ENCODE measurements around the gene COL11A1.
A peak's percentile ranks its signal among the peaks of the same experiment; 100 is the strongest.

Gene COL11A1

GRCh38 chr1:103107741-103108375 is 464 bp downstream of the COL11A1 start:
- Histone ChIP-seq H3K18ac (ENCODE audit: low read length) (peak overlapping the region; percentile 75), H3K79me1 (ENCODE audit: low read length) (peaks cover 2% of the 10 kb centered on the region), H4K8ac (ENCODE audit: low read depth, low read length) (no peak overlapping the region), H2AFZ (ENCODE audit: insufficient read depth, low read length, poor library complexity) (peak overlapping the region; percentile 92), H3K4me3 (ENCODE audit: low read depth, low read length) (peak overlapping the region; percentile 73), H2BK5ac (ENCODE audit: low read depth, low read length, poor library complexity) (peak overlapping the region; percentile 31), H3K4me2 (ENCODE audit: low read length) (peak overlapping the region; percentile 63), H3K79me2 (ENCODE audit: control insufficient read depth, insufficient read depth, low read length, poor library complexity) (peaks cover 3% of the 10 kb centered on the region), H3K23ac (ENCODE audit: low read length) (no peak overlapping the region), H3K27me3 (ENCODE audit: insufficient read depth, low read length) (no peaks in the 10 kb centered on the region), H2BK12ac (ENCODE audit: low read length) (no peak overlapping the region), H3K4me1 (ENCODE audit: control insufficient read depth in 1 of 2, insufficient read depth in 2 of 2, low read length in 2 of 2) (peaks cover 3 to 4% of the 10 kb centered on the region in 2 experiments), H3K14ac (ENCODE audit: low read length) (peak overlapping the region; percentile 32), H2BK120ac (ENCODE audit: insufficient read depth, low read length, poor library complexity) (peak overlapping the region; percentile 63), H3K9ac (ENCODE audit: low read length) (peak overlapping the region; percentile 73), H3K9me3 (ENCODE audit: insufficient read depth, low read depth, low read length) (no peaks in the 10 kb centered on the region), H2AK5ac (ENCODE audit: low read length) (peak overlapping the region; percentile 66), H4K12ac (ENCODE audit: low read depth, low read length) (no peak overlapping the region), H3K27ac (ENCODE audit: low read depth, low read length) (peak overlapping the region; percentile 10), H4K91ac (ENCODE audit: low read depth, low read length) (peak overlapping the region; percentile 25), H3K36me3 (ENCODE audit: control insufficient read depth in 1 of 2, insufficient read depth in 2 of 2, low read length in 2 of 2) (no peaks in the 10 kb centered on the region), H3K4ac (ENCODE audit: low read depth, low read length) (no peak overlapping the region)
- DNase-seq: no peak
- no CpG with 5 or more reads among the region's 19 CpGs for WGBS (ENCODE audit: extremely low coverage, insufficient coverage, insufficient read length)

- no peak overlapping the region for H4K8ac ChIP-seq (ENCODE audit: low read depth, low read length)
- no peaks in the 10 kb centered on the region for H3K27me3 ChIP-seq (ENCODE audit: insufficient read depth, low read length)
- H2AK5ac ChIP-seq (ENCODE audit: low read length): peak overlapping the region; percentile 69
- H3K14ac ChIP-seq (ENCODE audit: low read length): no peak overlapping the region
- H3K23ac ChIP-seq (ENCODE audit: low read length): no peak overlapping the region
- no peak overlapping the region for H3K4ac ChIP-seq (ENCODE audit: low read depth, low read length)
- DNase-seq: peak; percentile 32 to 82
- peak overlapping the region; percentile 19 for H2BK5ac ChIP-seq (ENCODE audit: low read depth, low read length, poor library complexity)
- H3K36me3 ChIP-seq (ENCODE audit: control insufficient read depth in 1 of 2, insufficient read depth in 2 of 2, low read length in 2 of 2): no peaks in the 10 kb centered on the region
- H2AFZ ChIP-seq (ENCODE audit: insufficient read depth, low read length, poor library complexity): peak overlapping the region; percentile 71
- peaks cover 3% of the 10 kb centered on the region for H3K79me2 ChIP-seq (ENCODE audit: control insufficient read depth, insufficient read depth, low read length, poor library complexity)
- H4K91ac ChIP-seq (ENCODE audit: low read depth, low read length): peak overlapping the region; percentile 37
- H3K18ac ChIP-seq (ENCODE audit: low read length): no peak overlapping the region
- WGBS (ENCODE audit: extremely low coverage, insufficient coverage, insufficient read length): no CpG with 5 or more reads among the region's 23 CpGs
- H4K12ac ChIP-seq (ENCODE audit: low read depth, low read length): peak overlapping the region; percentile 3
- H2BK12ac ChIP-seq (ENCODE audit: low read length): no peak overlapping the region
- H3K9me3 ChIP-seq (ENCODE audit: insufficient read depth, low read depth, low read length): no peaks in the 10 kb centered on the region
- H3K79me1 ChIP-seq (ENCODE audit: low read length): peaks cover 2% of the 10 kb centered on the region
- peak overlapping the region; percentile 63 for H3K4me2 ChIP-seq (ENCODE audit: low read length)
- peak overlapping the region; percentile 6 for H2BK120ac ChIP-seq (ENCODE audit: insufficient read depth, low read length, poor library complexity)
- peaks cover 3 to 4% of the 10 kb centered on the region in 2 experiments for H3K4me1 ChIP-seq (ENCODE audit: control insufficient read depth in 1 of 2, insufficient read depth in 2 of 2, low read length in 2 of 2)
- H3K9ac ChIP-seq (ENCODE audit: low read length): no peak overlapping the region
- H3K4me3 ChIP-seq (ENCODE audit: low read depth, low read length): peak overlapping the region; percentile 70
- no peak overlapping the region for H3K27ac ChIP-seq (ENCODE audit: low read depth, low read length)
Observed at GRCh38 chr1:103106426-103107341, 1.6 kb downstream of the COL11A1 start.

DNA sequence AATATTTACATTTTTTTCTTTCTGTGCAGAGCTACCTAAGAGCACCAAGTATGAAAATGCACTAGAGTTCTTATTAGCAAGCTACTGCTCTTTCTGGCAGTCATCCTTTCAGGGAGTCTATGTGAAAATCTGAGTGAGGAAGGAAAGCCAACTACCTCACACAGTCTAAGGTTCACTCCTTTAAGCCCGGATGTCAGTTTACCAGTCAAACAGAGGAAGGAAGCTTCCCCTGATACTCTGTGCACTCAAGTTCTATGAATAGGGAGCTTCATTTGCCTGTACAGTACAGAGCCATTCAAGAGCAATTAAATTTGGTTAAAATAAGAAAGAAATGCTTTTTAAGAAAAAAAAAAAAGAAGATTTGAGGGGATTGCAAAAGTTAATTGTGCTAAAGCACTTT is 6.9 kb downstream of the COL11A1 start:
- WGBS (ENCODE audit: extremely low coverage, insufficient coverage, insufficient read length): no CpG with 5 or more reads among the region's 1 CpG
- H3K4me2 ChIP-seq (ENCODE audit: low read length): no peak overlapping the region
- no peaks in the 10 kb centered on the region for H3K79me2 ChIP-seq (ENCODE audit: control insufficient read depth, insufficient read depth, low read length, poor library complexity)

DNA sequence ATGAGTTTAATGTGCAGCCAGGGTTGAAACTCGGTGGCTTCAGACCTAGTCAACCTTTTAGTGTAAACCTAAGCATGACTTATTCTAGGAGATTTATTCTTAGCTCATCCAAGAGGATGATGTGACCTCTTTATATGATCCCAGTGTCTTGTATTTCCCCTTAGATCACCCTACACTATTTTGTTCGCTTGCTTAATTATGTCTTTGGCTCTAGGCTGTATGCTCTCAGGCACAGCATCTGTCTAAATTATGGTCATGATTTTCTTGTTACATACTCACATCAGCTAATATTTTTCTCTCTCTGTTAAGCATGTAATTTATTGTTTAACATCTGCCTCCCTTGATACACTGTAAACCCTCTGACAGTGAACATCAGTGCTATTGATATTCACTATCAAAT is 19.1 kb downstream of the COL11A1 start:
- Histone ChIP-seq H2BK120ac (ENCODE audit: insufficient read depth, low read length, poor library complexity) (no peak overlapping the region), H3K79me1 (ENCODE audit: low read length) (no peaks in the 10 kb centered on the region), H4K91ac (ENCODE audit: low read depth, low read length) (no peak overlapping the region), H3K4me3 (ENCODE audit: low read depth, low read length) (no peak overlapping the region), H4K12ac (ENCODE audit: low read depth, low read length) (no peak overlapping the region), H2BK12ac (ENCODE audit: low read length) (no peak overlapping the region), H4K8ac (ENCODE audit: low read depth, low read length) (no peak overlapping the region), H3K14ac (ENCODE audit: low read length) (no peak overlapping the region), H3K36me3 (ENCODE audit: control insufficient read depth in 1 of 2, insufficient read depth in 2 of 2, low read length in 2 of 2) (no peaks in the 10 kb centered on the region), H3K4ac (ENCODE audit: low read depth, low read length) (no peak overlapping the region), H3K79me2 (ENCODE audit: control insufficient read depth, insufficient read depth, low read length, poor library complexity) (peaks cover 3% of the 10 kb centered on the region), H3K9me3 (ENCODE audit: insufficient read depth, low read depth, low read length) (no peaks in the 10 kb centered on the region), H2AFZ (ENCODE audit: insufficient read depth, low read length, poor library complexity) (no peak overlapping the region), H3K27ac (ENCODE audit: low read depth, low read length) (no peak overlapping the region), H3K18ac (ENCODE audit: low read length) (no peak overlapping the region), H3K9ac (ENCODE audit: low read length) (no peak overlapping the region), H3K23ac (ENCODE audit: low read length) (no peak overlapping the region), H3K27me3 (ENCODE audit: insufficient read depth, low read length) (no peaks in the 10 kb centered on the region), H2AK5ac (ENCODE audit: low read length) (no peak overlapping the region), H3K4me1 (ENCODE audit: control insufficient read depth in 1 of 2, insufficient read depth in 2 of 2, low read length in 2 of 2) (no peaks in the 10 kb centered on the region), H2BK5ac (ENCODE audit: low read depth, low read length, poor library complexity) (no peak overlapping the region), H3K4me2 (ENCODE audit: low read length) (no peak overlapping the region)
- DNase-seq: no peak
- WGBS (ENCODE audit: extremely low coverage, insufficient coverage, insufficient read length): no CpG with 5 or more reads among the region's 2 CpGs

More for the DNA sequence above, 6.9 kb downstream of the COL11A1 start:
- no peak for DNase-seq
- no peak overlapping the region for H2BK5ac ChIP-seq (ENCODE audit: low read depth, low read length, poor library complexity)
- no peak overlapping the region for H3K4ac ChIP-seq (ENCODE audit: low read depth, low read length)
- no peak overlapping the region for H3K4me3 ChIP-seq (ENCODE audit: low read depth, low read length)
- no peak overlapping the region for H3K23ac ChIP-seq (ENCODE audit: low read length)
- no peak overlapping the region for H4K8ac ChIP-seq (ENCODE audit: low read depth, low read length)
- no peak overlapping the region for H3K9ac ChIP-seq (ENCODE audit: low read length)
- no peak overlapping the region for H3K14ac ChIP-seq (ENCODE audit: low read length)
- no peak overlapping the region for H2AK5ac ChIP-seq (ENCODE audit: low read length)
- H2BK12ac ChIP-seq (ENCODE audit: low read length): no peak overlapping the region
- no peaks in the 10 kb centered on the region for H3K79me1 ChIP-seq (ENCODE audit: low read length)
- H4K12ac ChIP-seq (ENCODE audit: low read depth, low read length): no peak overlapping the region
- no peak overlapping the region for H4K91ac ChIP-seq (ENCODE audit: low read depth, low read length)
- no peak overlapping the region for H2AFZ ChIP-seq (ENCODE audit: insufficient read depth, low read length, poor library complexity)
- no peak overlapping the region for H3K27ac ChIP-seq (ENCODE audit: low read depth, low read length)
- H3K9me3 ChIP-seq (ENCODE audit: insufficient read depth, low read depth, low read length): no peaks in the 10 kb centered on the region
- no peaks in the 10 kb centered on the region for H3K27me3 ChIP-seq (ENCODE audit: insufficient read depth, low read length)
- no peaks in the 10 kb centered on the region for H3K36me3 ChIP-seq (ENCODE audit: control insufficient read depth in 1 of 2, insufficient read depth in 2 of 2, low read length in 2 of 2)
- H3K4me1 ChIP-seq (ENCODE audit: control insufficient read depth in 1 of 2, insufficient read depth in 2 of 2, low read length in 2 of 2): no peaks in the 10 kb centered on the region
- no peak overlapping the region for H2BK120ac ChIP-seq (ENCODE audit: insufficient read depth, low read length, poor library complexity)
- H3K18ac ChIP-seq (ENCODE audit: low read length): no peak overlapping the region

Measured in trophoblast cell (in vitro differentiated cells and primary cell).